ENCODE data around the gene PAOX. TPM values are rescaled to one million over a fixed set of nuclear protein-coding genes. Genes with fewer than 3 reads are reported as not detected.

PAOX gene
- total RNA-seq, 6 donors from 2014 or later: 4.7 to 24.1 (median 10.3) TPM

- Histone ChIP-seq H3K4me1 (peaks cover 18 to 33% (median 22%) of the 10 kb centered on the region in 4 donors), H3K4me3 (peak overlapping the region; percentile 94 to 99 (median 97)), H3K36me3 (no peaks in the 10 kb centered on the region), H3K9me3 (no peaks in the 10 kb centered on the region), H3K27me3 (no peaks in the 10 kb centered on the region), H3K27ac (peak overlapping the region; percentile 68 to 87 (median 80))
- DNase-seq (peak; percentile 72 to 95), ATAC-seq (ENCODE audit: low FRiP score in 2 of 2) (peak; percentile 62 to 91)
- 1% methylated on average over 31 to 54 of the region's 90 CpGs for WGBS, 2 donors
- TF ChIP-seq POLR2A (IDR thresholded peaks at IDR 0.05) (peak in 1 of 4 donors; percentile 62), CTCF (IDR thresholded peaks at IDR 0.05) (peak in 1 of 6 experiments; percentile 6), POLR2AphosphoS5 (IDR thresholded peaks at IDR 0.05) (no peak), EP300 (IDR thresholded peaks at IDR 0.05) (no peak)
Observed at GRCh38 chr10:133378251-133379096, 588 bp upstream of the PAOX start.

- 92 to 94% methylated on average over 5 to 36 of the region's 36 CpGs for WGBS, 2 donors
- TF ChIP-seq EP300 (IDR thresholded peaks at IDR 0.05): no peak
- TF ChIP-seq POLR2A (IDR thresholded peaks at IDR 0.05): no peak
- TF ChIP-seq CTCF (IDR thresholded peaks at IDR 0.05): no peak
- no peak for TF ChIP-seq POLR2AphosphoS5 (IDR thresholded peaks at IDR 0.05)
- ATAC-seq (ENCODE audit: low FRiP score in 2 of 2) (peak; percentile 1 to 20), DNase-seq (no peak)
- H3K27ac ChIP-seq: peak overlapping the region in 3 of 4 donors; percentile 67 to 82 (median 71)
- H3K4me3 ChIP-seq: peak overlapping the region; percentile 48 to 99 (median 96)
- peaks cover 13 to 24% (median 15%) of the 10 kb centered on the region in 4 donors for H3K4me1 ChIP-seq
- no peaks in the 10 kb centered on the region for H3K27me3 ChIP-seq
- peaks cover 0 to 13% (median 3%) of the 10 kb centered on the region in 4 donors for H3K36me3 ChIP-seq
- no peaks in the 10 kb centered on the region for H3K9me3 ChIP-seq
Observed at GRCh38 chr10:133379801-133380666, 972 bp downstream of the PAOX start.

- ATAC-seq (ENCODE audit: low FRiP score in 2 of 2) (no peak), DNase-seq (no peak)
Observed at GRCh38 chr10:133381036-133381435, 2.0 kb downstream of the PAOX start.

GRCh38 chr10:133383551-133383950, 4.5 kb downstream of the PAOX start:
- TF ChIP-seq POLR2AphosphoS5 (IDR thresholded peaks at IDR 0.05): no peak
- TF ChIP-seq POLR2A (IDR thresholded peaks at IDR 0.05): no peak
- no peak for TF ChIP-seq CTCF (IDR thresholded peaks at IDR 0.05)
- no peak for TF ChIP-seq EP300 (IDR thresholded peaks at IDR 0.05)

More at GRCh38 chr10:133381036-133381435, 2.0 kb downstream of the PAOX start:
- no peaks in the 10 kb centered on the region for H3K9me3 ChIP-seq
- no peaks in the 10 kb centered on the region for H3K27me3 ChIP-seq
- H3K4me3 ChIP-seq: no peak overlapping the region
- H3K27ac ChIP-seq: no peak overlapping the region
- peaks cover 0 to 13% (median 3%) of the 10 kb centered on the region in 4 donors for H3K36me3 ChIP-seq
- TF ChIP-seq CTCF (IDR thresholded peaks at IDR 0.05): no peak
- TF ChIP-seq POLR2A (IDR thresholded peaks at IDR 0.05): no peak
- TF ChIP-seq EP300 (IDR thresholded peaks at IDR 0.05): no peak
- no peak for TF ChIP-seq POLR2AphosphoS5 (IDR thresholded peaks at IDR 0.05)
- peaks cover 13 to 24% (median 15%) of the 10 kb centered on the region in 4 donors for H3K4me1 ChIP-seq
- 59 to 84% methylated on average over 7 to 8 of the region's 8 CpGs for WGBS, 2 donors

More at GRCh38 chr10:133383551-133383950, 4.5 kb downstream of the PAOX start:
- ATAC-seq (ENCODE audit: low FRiP score in 2 of 2) (no peak), DNase-seq (no peak)
- peaks cover 0 to 13% (median 3%) of the 10 kb centered on the region in 4 donors for H3K36me3 ChIP-seq
- H3K9me3 ChIP-seq: no peaks in the 10 kb centered on the region
- no peak overlapping the region for H3K4me3 ChIP-seq
- peaks cover 5 to 13% (median 7%) of the 10 kb centered on the region in 4 donors for H3K4me1 ChIP-seq
- no peaks in the 10 kb centered on the region for H3K27me3 ChIP-seq
- WGBS, 2 donors: 91 to 92% methylated on average over 4 of the region's 4 CpGs
- no peak overlapping the region for H3K27ac ChIP-seq
